SW 1271 (cell line): Measurements from ENCODE around the gene IQGAP2.

ENCODE experiments used
- DNase-seq, 2 experiments: peaks; one replicate each; lab custom pipeline; 2025; lab: John Stamatoyannopoulos, UW

Gene IQGAP2

DNA sequence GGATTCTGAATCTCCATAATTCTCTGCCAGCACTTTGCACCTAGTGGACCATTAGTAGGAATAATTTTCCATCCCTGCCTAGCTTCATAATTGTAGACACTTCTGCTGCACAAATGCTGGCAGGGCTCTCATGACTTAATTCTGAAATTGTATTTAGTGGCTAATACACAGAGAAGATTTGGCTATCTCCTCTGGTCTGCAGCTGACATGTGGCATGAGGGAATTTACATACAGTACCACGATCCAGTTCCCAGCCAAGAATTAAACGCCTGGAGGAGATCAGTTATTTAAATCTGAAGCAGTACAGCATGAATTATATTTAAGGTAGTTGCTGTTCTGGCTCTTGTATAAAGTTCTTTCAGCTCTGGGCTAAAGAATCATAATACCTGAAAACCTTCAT lies 46.5 kb downstream of the IQGAP2 start:
- no peak for DNase-seq

DNA sequence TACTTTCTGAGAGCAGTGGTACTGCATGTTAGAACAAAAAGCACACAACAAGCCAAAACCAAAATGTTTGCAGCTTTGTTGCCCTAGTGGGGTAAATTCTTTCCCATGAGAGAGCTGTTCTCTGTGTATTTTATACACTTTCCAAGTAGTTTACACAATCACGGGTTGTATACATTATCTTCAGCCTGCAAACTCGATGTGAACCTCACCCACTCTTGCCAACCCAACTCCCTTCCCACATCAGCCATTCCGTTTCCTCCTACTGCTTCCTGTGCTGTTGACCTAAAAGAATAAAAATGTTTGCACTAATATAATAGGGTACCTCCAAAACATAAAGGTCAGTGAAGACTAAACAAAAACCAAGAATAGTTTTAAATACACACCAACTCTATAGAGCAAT lies 47.0 kb downstream of the IQGAP2 start:
- no peak for DNase-seq

DNA sequence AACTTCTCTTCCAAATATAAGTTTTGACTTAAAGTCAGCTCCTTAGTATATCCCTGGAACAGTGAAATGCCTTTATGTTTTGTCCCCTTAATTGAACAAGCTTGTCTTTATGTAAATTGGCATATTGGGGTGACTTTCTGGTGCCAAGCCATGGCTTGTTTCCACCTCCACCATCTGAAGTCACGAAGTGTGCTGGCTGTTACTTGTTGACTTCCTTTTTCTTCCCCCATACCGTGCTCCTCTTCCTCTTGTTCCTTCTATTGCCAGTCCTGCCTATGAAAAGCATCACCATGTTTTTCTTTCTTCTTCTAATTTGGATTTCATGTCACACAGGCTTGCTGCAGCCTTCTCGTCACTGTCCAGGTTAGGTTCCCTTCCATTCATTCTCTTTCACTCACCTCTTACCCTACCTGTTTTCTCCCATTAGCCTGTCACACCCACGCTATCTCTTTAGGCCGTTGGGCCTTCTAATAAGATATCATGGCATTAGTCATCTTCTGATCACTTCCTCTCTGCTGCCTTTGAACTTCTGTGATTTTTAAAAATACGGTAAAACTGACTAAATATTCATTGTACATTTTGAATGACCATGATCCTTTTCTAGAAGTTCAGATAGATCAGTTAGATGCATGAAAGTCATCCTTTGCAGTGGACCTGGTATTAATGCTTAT lies 48.1 kb downstream of the IQGAP2 start:
- no peak for DNase-seq

DNA sequence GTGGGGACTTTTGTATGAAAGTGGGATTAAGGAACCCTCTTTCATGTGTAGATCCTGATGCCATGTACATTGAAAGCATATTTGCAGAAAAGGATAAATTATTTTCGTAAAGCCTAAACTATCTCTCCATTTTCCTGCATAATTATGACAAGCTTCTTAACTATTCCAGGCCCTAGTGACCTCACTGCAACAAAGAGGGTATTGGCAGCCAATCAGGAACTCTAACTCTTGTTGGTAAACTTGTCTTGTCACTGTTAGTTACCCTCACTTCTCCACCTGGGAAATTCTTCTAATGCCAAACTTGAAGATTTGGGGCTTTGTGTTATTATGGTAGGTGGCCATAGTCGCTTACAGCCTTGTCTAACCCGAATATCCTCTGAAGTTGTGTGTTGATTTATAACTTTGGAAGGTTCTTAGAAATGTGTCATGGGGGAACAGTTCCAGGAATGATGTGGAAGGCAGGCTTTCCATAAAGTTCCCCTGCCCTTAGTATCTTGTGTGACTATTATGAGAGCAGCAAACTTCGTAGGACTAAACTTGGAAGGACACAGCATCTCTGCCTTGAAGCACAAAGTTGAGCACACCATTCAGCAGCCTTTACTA lies 52.5 kb downstream of the IQGAP2 start:
- no peak for DNase-seq

DNA sequence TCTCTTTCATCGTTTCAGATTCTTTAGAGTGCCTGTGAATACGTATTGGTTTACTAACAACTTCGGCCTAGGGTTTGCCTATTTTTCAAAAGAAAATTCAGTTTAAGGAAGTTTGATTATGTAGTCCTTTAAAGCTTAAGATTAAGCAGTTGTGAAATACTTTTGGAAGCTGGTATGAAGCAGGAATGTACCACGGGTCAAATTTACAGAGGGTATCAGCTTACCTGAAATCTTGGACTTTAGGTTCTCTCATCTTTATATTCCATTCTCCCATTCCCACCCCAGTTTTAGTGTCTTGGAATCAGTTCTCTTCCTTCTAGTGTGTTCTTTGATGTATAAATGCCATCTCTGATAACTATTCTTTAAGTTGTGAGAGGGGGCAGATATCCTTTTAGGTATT lies 53.2 kb downstream of the IQGAP2 start:
- DNase-seq = no peak

DNA sequence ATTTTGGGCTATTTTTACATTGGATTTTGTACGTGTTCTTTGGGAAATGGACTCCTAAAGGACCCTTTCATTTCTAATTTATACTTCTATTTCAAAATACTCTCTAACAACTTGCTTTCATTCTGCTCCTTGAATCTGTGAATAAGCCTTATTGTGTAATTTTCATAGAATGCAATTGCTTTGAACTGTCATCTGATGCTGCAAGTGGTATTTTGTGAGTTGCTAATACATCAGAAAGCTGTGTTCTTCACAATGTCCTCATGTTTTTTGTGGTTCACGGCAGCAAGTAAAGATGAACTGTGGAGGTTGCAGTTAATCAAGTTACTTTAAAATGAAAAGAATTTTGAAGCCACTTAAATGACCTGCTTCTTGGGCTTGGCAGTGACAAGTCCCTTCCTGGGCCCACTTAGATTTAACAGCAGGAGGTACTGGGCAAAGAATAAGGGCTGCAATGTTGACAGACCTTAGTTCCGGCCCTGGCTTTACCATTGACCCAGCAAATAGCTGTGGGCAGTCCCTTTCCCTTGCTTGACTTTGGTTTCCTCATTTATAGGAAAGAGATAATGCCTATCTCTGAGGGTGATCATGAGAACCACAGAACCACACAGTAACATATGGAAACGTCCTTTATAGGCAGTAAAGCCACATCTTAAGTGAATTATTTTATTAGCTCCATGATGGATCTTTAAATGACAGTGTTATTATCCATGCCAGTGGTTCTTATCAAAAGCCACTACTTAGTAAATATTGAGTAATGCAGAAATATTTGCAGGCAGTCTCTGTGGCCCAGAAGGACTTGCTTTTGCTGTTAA lies 54.8 kb downstream of the IQGAP2 start:
- DNase-seq = no peak

DNA sequence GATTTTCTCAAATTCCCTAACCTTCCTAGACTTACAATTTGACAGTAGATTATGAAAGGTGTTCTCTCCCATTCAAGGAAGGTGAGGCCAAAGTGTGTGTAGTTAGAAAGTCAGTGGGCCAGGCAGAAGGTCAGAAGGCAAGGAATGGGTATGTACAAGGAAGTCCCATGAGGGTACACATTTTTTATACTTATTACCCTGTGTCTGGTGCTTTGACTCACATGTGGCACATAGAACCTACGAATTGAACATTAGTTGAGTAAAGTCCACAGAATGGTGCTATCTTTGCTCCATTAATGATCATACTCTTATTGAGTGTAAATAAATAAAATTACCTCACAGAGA lies 55.4 kb downstream of the IQGAP2 start:
- DNase-seq = no peak

DNA sequence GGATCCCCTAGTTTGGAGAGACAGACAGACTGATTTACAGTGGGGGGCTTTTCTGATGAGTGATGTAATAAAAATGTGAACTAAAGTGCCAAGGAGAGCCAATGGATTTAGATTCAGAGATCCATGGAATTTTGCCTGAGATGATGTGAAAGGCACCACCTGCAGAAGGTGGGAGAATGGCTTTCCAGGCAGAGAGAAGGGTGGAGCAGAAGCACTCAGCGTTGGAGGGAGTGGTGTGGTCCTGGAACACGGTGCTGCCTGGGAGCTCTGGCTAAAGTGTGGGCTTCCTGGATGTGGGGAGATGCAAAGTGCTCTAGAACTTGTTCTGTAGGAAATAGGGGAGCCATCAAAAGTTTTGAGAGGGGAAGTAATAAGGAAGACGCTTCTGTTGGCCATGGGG lies 57.0 kb downstream of the IQGAP2 start:
- no peak for DNase-seq

DNA sequence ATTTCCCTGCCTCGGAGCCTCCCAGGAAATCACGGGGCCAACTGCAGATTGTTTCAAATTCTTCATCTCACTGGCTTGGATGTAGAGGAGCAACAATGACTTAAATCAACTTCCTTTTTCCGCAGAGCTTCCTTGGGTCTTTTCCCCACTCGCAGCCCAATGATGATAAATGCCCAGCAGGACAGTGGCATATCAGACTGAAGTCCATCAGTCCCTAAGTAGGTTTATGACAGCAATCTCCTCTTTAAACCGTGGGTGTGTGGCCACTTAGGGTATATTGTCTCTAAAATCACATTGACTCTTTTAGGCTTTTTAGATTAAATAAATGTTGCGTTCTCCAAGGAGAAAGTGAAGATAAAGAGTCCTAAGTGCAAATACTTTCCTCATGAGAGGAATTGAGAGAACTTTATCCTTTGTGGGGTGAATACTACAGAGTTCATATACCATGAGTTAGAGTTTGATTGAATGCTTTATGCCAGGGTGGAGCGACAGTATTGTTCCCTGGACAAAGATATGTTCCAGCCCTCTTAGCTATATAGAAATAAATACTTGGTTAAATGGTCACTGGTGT lies 59.1 kb downstream of the IQGAP2 start:
- no peak for DNase-seq

DNA sequence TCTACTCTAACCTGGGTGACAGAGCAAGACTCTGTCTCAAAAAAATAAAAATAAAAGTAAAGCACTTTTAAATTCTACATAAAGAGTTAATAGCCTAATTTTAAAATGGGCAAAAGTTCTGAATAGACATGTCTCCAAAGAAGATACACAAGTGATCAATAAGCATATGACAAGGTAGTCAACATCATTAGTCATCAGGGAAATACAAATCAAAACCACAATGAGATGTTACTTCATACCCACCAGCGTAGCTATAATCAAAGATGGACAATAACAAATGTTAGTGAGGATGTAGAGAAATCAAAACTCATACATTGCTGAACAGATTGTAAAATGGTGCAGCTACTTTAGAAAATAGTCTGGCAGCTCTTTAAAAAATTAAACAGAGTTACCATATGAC lies 64.1 kb downstream of the IQGAP2 start:
- no peak for DNase-seq

DNA sequence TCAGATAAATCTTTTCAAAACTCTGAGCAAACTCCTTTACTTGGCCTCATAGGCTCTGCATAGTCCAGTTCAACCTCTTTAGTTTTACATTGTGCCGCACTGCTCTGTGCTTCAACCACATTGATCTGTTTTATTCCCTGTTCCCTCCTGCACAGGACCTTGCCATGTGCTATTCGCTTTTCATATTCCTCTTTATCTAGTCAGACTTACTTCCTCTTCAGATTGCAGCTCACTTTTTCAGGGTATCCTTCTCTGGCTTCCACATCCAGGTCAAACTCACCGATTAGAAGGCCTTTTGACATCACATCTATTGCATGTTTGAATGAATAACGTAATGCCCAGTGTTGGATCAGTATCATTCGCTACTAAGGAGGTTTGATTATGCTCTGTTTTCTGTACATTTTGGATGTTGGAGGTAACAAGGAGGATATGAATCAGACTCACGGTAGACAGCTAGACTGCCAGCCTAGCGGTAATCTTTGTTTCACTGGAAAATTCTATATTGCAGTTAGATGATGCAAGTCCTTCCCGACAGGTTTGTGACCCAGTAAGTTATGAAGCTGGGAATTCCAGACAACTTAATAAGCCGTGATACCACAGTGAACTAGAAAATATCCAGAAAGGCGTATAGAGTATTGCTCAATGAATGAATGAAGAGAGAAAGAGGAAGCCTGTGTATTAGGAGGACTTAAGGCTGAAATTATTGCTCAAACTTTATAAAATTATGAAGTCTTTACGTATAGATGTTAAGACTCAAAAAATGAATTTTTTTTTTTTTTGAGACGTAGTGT lies 65.7 kb downstream of the IQGAP2 start:
- no peak for DNase-seq

DNA sequence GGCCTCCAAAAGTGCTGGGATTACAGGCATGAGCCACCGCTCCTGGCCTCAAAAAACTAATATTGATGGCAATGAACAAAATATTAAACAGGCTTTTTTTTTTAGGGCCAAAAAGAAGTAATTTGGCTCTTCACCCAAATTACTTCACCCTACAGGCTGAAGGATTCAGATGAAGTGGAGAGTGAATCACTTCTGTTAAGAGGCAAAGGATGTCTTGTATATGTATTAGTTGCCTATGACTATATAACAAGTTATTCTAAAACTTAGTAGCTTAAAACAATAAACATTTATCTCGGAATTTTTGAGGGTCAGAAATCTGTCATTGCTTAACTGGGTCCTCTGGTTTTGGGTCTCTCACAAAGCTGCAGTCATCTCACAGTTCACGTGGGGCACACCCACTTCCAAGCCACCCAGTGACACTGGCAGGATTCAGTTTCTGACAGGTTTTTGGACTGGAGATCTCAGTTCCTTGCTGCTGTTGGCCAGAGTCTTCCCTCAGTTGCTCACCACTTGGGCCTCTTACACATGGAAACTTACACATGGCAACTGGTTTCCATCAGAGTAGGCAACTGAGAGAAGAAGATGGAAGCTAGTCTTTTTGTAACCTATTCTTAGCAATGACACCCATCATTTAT lies 66.7 kb downstream of the IQGAP2 start:
- no peak for DNase-seq

DNA sequence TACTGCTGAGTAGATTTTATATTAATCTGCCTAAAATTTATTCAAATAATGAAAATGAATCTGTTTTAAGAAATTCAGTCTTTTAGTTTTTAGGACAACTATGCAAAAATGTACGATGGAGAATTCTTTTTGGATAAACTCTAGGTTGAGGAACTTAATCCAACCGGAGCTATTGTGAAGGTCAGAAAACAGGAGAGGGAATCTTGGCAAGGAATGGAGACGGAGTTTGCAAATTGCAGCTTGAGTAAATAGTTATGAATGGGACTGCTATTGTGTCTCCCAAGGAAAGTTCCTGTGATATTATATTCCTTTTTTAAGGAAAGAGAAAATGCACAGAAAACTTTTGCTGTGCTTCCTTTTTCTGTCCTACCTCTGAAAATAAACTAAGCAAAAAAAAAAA lies 67.9 kb downstream of the IQGAP2 start:
- no peak for DNase-seq

DNA sequence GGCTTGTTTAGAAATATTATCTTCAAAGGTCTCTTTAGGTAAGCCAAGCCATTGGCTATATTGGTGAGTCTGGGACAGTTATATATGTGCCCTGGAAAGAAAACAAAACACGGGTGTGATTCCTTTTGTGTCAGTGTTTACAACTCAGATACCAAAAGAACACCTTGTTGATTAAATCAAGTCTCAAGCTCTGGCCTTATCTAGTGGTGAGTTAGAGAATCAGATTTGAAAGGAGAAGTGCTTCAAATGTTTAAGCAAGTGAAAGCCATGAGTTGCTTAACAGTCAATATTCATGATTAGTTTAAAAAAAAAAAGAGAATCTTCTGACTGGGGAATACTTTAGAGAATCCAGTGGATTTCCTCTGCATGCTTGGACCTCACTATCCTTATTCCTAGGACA lies 68.3 kb downstream of the IQGAP2 start:
- DNase-seq = no peak

DNA sequence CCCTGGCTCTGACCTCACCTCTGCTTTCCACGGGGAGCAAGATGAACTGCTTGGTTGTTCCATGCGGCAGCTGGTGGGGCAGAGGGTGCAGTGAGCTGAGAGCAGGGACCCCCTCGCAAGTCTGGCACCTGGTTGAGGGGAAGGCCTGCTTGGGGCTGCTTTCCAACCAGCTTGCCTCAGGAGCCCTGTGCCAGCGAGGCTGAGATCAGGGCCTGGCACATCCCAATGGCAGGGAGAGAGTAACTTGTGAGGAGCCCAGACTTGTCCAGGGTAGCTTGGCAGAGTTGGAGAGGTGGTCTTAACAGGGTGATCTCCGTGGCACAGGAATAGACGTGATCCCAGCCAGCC lies 68.9 kb downstream of the IQGAP2 start:
- DNase-seq = no peak

DNA sequence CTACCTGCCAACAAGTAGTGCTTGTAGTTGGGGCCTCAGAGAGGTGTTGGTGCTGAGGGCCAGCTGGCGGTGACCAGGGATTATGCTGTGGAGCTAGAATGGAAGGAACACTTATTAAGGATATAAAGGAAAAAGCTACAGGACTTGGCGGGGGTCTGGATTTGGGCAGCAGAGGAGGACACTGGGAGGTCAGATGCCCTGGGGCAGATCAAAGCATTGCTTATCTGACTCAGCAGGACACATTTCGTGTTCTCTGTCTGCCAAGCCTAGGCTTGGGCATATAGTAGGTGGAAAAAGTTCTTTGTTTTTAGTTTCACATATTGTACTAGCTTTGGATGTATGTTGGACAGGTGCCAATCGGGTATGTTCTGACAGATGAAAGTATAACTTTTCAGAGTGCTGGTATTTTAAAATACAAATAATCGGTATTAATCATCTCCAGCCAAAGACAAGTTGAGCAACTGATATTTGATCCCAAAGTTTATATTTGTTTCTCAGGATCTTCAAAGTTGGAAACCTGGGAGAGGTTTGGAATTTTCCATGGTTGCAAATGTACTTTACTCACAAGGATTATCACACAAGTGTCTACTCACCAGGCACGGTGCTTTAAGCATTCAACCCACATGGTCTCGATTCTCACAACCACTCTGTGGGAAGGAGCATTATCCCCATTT lies 69.4 kb downstream of the IQGAP2 start:
- DNase-seq = no peak

DNA sequence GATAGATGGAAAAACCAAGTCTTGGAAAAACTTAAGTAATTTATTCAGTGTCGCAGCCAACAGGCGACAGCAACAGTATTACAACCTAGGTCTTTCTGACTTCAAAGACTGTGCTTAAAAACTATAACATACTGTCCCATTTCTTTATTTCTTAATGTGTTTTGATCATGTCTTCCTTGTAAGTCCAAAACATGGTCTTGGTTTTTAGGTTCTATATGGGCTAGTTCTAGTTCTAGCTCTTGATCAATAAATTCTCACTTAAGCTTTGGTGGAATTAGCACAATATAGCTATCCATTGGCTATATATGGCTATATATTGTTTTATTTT lies 69.9 kb downstream of the IQGAP2 start:
- DNase-seq = no peak

DNA sequence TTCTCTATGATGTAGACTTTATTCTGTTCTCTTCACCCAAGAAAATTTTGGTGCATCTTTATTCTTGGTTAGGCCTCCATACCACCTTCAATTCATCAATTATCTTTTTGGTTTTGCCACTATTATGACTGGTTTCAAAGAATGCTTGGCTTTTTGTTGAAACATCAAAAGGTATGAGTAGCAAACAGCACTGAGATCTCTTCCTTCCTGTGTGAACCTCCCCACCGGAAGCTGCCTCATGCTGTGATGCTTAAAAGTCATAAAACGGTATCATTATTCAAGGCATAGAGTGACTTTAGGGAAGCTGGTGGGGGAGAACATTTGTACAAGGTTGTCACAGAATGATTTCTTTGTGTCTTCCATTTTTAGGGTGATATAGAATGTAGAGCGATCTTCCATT lies 70.6 kb downstream of the IQGAP2 start:
- DNase-seq = no peak

DNA sequence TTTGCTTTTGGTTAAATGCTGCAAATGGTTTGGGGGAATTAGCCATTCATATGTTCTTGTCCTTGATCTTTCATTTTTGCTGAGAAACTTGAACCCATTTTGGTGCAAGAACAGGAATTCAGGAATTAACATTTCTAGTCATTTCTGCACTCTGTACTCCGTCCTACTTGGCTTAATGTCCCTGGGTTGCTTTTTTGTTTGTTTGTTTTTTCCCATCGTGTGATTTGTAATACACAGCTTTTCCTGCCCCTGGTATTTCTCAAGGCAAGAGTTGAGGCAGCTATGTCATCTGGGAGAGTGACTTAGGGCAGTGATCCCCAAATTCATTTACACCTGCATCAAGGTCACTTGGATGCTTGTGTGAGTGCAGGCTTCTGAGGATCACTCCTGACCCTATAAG lies 71.3 kb downstream of the IQGAP2 start:
- no peak for DNase-seq

DNA sequence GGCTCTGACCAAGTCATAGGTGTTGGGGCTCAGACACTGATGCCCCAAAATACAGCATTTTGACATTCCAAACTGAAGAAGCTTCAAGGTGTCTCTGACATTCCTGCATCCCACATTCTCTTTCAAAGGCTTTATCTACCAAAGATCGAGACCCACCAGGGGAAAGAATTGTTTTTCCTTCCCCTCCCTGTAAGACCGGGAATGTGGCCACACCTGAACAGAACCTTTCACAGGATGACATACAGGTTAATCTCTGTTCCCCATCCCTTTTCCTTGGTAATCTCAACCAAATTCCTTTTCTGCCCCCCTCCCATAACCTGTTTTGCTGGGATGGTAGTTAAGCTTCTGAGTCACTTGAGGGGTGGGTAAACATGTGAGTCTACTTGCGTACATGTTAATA lies 72.3 kb downstream of the IQGAP2 start:
- DNase-seq = no peak

DNA sequence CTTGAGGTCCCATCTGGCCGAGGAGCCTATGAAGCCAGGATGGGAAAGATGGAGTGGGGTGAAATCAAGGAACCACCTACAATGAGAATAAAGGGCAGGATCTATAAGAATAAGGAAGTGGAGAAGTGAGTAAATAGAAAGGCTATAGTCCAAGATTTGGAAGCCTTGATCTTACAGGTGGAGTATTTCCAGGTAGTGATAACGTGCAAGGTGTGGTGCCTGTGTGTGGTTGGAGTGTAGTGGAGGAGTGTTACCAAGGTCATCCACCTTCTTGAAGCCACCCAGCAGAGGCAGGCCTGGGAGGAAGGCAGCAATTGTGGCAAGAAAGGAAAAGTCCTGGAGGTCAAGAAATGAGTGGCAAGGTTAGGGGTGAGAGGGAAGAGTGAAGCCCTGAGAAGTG lies 72.9 kb downstream of the IQGAP2 start:
- no peak for DNase-seq
